ENCODE results near the gene FBXO10.
"Not testable (repeated sequence)": the region's sequence is repeated elsewhere in the genome, so short reads cannot be mapped to it uniquely, and the experiment has no call there.

Gene FBXO10

DNA sequence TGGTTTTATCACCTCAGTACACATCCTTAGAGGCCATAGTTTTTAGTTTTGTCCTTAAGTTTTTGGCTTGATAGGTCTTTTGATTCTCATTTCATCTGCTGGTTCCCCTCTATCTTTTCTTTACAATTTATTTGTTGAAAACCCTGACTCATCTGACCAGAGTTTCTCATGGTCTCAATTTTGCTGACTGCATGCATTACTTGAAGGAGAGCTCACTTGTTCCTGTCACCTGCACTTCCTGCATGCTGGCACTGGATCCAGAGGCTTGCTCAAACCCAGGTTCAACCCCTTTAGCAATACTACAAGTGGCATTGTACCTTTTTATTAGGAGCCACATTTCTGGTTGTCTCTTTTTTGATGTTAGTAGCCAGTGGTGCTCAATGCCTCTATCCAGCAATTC is 26.7 kb downstream of the FBXO10 start:
- DNase-seq = no peak

GRCh38 chr9:37547328-37547878 is 28.8 kb downstream of the FBXO10 start:
- no peak for DNase-seq

DNA sequence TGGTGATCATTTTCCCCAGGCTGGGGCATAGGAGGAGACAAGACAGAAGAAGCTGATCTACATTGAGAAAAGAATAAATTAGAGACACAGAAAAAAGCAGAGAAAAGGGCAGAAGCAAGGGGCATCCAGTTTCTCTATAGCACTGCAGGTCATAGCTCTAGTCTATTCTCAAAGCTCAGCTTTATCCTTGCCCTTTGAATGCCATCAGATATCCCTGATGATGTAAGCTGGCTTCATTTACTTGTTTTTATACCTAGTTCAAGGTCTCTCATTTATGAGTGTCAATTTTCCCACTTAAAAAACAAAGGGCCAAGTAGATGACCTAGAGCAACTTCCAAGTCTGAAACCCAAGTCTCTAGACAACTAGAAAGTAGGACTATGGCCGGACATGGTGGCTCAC is 32.7 kb downstream of the FBXO10 start:
- no peak for DNase-seq

DNA sequence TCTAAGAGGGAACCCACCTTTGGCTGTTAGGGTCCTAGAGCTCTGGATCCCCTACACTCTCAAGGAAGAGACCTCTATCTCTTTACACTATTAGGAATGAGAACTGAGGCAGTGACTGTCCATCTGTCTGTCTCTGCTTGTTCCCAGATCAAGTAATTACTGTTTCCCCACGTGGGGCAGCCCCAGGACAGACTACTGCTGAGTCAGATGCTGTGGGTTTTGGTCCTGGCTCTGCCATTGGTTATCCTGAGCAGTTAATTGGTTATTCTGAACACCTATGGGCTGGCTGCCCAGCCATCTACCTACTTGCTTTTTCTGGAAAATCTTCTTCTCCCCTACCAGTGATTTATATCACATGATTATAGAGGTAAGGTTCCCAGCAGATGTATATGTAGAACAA is 33.3 kb downstream of the FBXO10 start:
- no peak for DNase-seq

DNA sequence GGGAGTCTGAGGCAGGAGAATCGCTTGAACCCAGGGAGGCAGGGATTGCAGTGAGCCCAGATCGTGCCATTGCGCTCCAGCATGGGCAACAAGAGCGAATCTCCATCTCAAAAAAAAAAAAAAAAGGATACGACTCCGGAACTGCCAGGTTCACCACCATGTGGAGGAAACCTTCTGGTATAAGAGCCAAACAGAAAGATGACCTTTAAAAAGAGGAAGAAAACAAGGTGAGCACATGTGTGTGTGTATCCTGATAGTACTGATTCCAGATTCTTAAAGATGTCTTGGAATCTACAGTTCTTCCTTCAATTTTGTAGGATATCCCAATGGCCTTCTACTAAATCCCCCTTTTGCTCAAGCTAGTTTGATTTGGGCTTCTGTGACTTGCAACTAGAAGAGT is 33.7 kb downstream of the FBXO10 start:
- DNase-seq = no peak

DNA sequence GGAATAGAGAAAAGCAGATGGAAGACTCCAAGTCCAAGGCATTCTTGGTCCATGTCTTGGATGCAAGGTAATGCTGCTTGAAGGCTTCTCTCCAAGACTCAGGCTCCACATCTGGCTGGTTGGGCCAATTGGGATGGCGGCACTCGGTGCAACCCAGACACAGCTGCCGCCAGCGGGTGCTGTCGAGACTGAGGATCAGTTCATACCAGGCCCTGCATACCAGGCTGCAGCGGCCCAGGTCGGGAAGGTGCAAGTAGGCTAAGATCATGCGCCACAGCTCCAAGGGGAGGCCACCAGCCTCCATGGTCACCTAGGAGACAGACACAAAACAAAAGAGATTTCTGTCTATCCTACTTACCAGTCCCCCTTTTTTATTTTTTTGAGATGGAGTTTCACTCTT is 34.7 kb downstream of the FBXO10 start:
- DNase-seq = no peak

DNA sequence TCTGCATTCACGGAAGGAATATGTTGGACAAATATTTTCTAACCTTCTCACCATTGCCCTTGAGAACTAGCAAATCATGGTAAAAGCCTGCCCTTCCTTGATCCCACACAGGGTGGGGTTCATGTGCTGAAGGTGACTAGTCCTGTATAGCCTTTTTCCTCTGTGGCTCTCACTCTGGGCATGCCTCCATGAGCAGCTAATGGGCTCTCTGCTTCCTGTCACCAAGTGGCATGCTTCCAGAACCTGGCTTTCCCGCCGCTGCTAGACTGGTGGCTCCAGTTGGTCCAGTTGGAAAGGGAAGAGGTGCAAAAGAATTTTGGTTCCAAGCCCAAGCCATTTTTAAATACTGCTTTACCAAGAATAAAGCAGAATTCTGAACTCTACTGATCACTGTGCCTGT is 35.5 kb downstream of the FBXO10 start:
- DNase-seq = no peak

DNA sequence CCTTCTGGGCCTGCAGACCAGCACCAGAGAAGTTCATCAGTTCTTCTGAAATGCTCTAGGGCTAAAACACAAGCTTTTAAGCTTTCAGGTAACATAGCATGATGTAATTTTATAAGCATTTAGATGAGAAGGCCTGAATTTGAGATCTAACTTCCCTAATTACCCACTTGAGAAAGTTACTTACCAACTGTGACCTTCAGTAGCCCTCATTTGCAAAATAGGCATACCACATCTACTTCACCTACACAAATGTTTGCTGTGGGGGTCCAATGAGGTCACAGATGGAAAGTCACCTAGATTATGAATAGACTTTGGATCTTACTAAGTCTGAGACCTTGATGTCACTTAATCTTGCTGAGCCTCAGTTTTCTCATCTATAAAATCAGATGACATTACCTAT is 36.5 kb downstream of the FBXO10 start:
- DNase-seq = no peak

DNA sequence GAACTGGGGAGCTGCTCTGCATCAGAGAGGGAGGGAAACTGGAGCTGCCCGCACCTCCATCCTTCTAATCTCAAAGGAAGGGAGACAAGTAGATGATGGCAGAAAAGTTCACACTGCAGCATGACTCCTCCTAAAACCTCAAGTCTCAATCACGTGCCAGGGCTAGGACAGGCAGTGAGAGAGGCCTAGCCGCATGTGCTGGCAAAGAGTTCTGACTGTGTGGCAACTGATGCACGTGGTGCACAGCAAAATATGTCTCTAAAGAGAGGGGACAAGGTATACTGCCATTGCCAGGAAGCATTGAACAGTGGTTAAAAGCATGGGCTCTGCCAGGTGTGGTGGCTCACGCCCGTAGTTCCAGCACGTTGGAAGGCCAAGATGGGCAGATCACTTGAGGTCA is 38.1 kb downstream of the FBXO10 start:
- no peak for DNase-seq

GRCh38 chr9:37534901-37535300 is 41.3 kb downstream of the FBXO10 start:
- no peak for DNase-seq

GRCh38 chr9:37534412-37534811 is 41.8 kb downstream of the FBXO10 start:
- DNase-seq = no peak

- DNase-seq = peak; percentile 43 to 74
Measured at GRCh38 chr9:37531699-37532098, 44.5 kb downstream of the FBXO10 start.

- DNase-seq = peak; percentile 67 to 85
Measured at GRCh38 chr9:37528652-37529471, 47.3 kb downstream of the FBXO10 start.

- no peak for DNase-seq
Measured at GRCh38 chr9:37523916-37524315, 52.3 kb downstream of the FBXO10 start.

DNA sequence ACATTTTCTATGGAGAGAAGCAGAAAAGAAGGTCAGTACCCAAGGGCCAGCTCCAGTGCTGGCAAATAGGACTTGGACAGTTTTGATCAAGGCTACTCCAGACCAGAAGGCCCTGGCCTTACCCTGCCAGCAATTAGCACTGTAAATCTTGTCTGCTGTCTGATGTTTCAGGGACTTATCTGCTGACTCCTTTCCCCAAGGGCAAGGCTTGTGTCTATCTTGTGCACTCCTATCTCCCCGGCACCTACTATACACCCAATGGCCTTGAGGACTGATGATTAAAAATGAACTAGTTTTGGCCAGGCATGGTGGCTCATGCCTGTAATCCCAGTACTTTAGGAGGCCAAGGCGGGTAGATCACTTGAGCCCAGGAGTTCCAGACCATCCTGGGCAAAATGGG is 53.2 kb downstream of the FBXO10 start:
- DNase-seq = no peak

- no peak for DNase-seq
Measured at GRCh38 chr9:37521111-37521510, 55.1 kb downstream of the FBXO10 start.

DNA sequence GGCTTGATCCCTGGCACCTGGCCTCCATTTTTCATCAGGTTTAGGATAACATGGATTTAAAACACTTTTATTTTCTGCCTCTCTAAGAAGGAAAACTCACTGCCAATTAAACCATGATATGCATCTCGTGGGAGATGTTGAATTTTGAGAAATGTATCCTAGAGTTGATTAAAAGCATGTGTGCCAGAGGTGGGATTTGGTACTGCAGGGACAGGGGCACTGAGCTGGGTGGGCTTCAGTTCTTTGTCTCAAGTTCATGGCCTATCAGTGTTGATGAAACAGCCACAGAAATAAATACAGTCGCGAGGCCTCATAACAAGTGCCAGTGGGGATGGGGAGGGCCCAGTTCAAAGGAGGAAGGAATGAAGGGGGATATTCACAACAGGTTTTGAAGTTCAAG is 55.5 kb downstream of the FBXO10 start:
- DNase-seq = no peak

DNA sequence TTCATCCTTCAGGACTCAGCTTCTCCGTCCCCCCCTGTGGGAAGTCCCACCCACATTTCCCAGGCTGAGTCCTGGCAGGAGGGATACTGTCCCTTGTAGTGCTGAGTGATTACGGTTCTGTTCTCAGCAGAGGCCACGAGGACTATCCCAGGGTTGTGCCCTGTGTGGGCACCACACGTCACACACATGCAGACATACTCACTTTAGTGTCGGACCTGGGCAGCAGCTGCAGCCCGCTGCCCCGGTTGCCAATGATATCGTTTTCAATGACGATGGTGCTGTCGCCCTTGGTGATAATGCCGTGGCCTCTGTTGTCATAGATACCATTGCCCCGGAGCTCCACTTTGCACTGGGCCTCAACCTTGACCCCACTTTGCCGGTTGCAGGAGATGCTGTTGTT is 58.3 kb downstream of the FBXO10 start:
- DNase-seq = no peak

- no peak for DNase-seq
Measured at GRCh38 chr9:37515620-37516258, 60.4 kb downstream of the FBXO10 start.

DNA sequence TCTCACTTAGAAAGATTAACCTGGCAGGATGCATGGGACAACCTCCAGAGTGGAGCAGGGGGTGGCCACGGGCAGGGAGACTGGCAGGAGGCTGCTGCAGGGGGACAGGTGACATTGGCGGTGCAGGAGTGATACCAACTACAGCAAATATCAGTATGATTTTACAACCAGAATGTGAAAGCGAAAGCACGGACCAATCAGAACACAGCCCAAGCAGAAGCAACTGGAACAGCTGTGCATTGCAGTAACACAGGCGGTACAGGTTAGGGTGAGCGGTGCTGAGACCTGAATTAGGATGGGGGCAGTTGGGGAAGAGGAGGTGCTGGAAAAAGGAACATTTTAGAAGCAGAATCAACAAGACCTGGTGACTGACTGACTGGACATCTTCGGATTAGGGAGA is 61.2 kb downstream of the FBXO10 start:
- DNase-seq = no peak

DNA sequence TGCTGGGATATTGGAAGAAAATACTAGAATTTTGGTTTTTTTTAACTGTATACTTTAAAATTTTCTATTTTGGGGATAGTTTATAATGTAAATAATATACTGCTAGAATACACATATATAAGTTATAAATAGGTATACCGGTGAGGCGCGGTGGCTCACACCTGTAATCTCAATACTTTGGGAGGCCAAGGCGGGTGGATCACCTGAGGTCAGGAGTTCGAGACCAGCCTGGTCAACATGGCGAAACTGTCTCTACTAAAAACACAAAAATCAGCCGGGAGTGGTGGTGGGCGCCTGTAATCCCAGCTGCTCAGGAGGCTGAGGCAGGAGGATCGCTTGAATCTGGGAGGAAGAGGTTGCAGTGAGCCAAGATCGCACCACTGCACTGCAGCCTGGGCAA is 61.8 kb downstream of the FBXO10 start:
- DNase-seq = not testable (repeated sequence)

- DNase-seq = peak; percentile 49 to 55
Measured at GRCh38 chr9:37512437-37512836, 63.7 kb downstream of the FBXO10 start.

GRCh38 chr9:37511016-37512010 is 64.9 kb downstream of the FBXO10 start:
- DNase-seq = no peak
